SK-N-SH (cell line): ENCODE results near the gene NFAT5. TPM values are rescaled to one million over a fixed set of nuclear protein-coding genes. Genes with fewer than 3 reads are reported as not detected.

Experiments used
- CTCF ChIA-PET: fragments of 300-600, 350-600 bp; formaldehyde crosslinking; extraction: SDS; loops from one replicate; lab custom pipeline; 2021; lab: Yijun Ruan, JAX
- POLR2A ChIA-PET: fragments of 350-600 bp; sonication (Branson Sonifier 250); formaldehyde crosslinking; extraction: SDS; loops from one replicate; lab custom pipeline; 2020; ENCODE audit warnings: antibody characterized with exemption, inconsistent platforms; lab: Yijun Ruan, JAX
- DNase-seq: peaks from one replicate; pipeline ENCODE4 v3.0.0; 2012
- H2AFZ ChIP-seq: fragments of 200-600 bp; sonication (generic); 2 replicates; pipeline ENCODE4 v1.8.1; 2016; ENCODE audit warnings: antibody characterized with exemption, mild to moderate bottlenecking, low read depth
- H3F3A ChIP-seq: fragments of 200-600 bp; sonication (generic); replicated peaks from 2 replicates; pipeline ENCODE3; 2016; ENCODE audit warnings: antibody characterized with exemption, mild to moderate bottlenecking; ENCODE audit not compliant: insufficient read depth
- H3K27ac ChIP-seq, 2 experiments: fragments of 200-500 bp in 1 of 2; fragments of 200-600 bp in 1 of 2; sonication (Bioruptor generic) in 1 of 2; sonication (generic), shearing (Covaris generic) in 1 of 2; 2 replicates each; pipeline versions ENCODE4 v1.5.1 to v1.6.1; 2014 to 2016; ENCODE audit warnings: low read depth in 2 of 2, inconsistent platforms in 1 of 2, low read length in 1 of 2, mild to moderate bottlenecking in 1 of 2, mixed read lengths in 1 of 2
- H3K27me3 ChIP-seq: fragments of 200-600 bp; sonication (generic), shearing (Covaris generic); 2 replicates; pipeline ENCODE4 v1.6.1; 2016; ENCODE audit warnings: mixed run types; ENCODE audit not compliant: insufficient read depth
- H3K36me3 ChIP-seq, 2 experiments: fragments of 200-500 bp in 1 of 2; fragments of 200-600 bp in 1 of 2; sonication (Bioruptor generic) in 1 of 2; sonication (generic) in 1 of 2; replicated peaks in 1 of 2; 2 replicates each; pipeline versions ENCODE3 to v1.5.1; 2014 to 2016; ENCODE audit warnings: low read length in 1 of 2, mild to moderate bottlenecking in 1 of 2; ENCODE audit not compliant: insufficient read depth in 2 of 2, control insufficient read depth in 1 of 2
- H3K4me1 ChIP-seq, 2 experiments: fragments of 200-500 bp in 1 of 2; fragments of 200-600 bp in 1 of 2; sonication (Bioruptor generic) in 1 of 2; sonication (generic), shearing (Covaris generic) in 1 of 2; 2 replicates each; pipeline versions ENCODE4 v1.5.1 to v1.6.1; 2014 to 2016; ENCODE audit warnings: low read depth in 1 of 2, low read length in 1 of 2, mixed run types in 1 of 2; ENCODE audit not compliant: insufficient read depth in 2 of 2, control insufficient read depth in 1 of 2
- H3K4me2 ChIP-seq: fragments of 200-600 bp; sonication (generic), shearing (Covaris generic); 2 replicates; pipeline ENCODE4 v1.6.1; 2017; ENCODE audit warnings: mixed run types
- H3K4me3 ChIP-seq, 2 experiments: fragments of 200-500 bp in 1 of 2; fragments of 200-600 bp in 1 of 2; sonication (Bioruptor generic) in 1 of 2; sonication (generic), shearing (Covaris generic) in 1 of 2; 2 replicates each; pipeline versions ENCODE4 v1.5.1 to v1.8.1; 2014 to 2016; ENCODE audit warnings: low read depth in 2 of 2, inconsistent platforms in 1 of 2, low read length in 1 of 2, mild to moderate bottlenecking in 1 of 2, mixed read lengths in 1 of 2, moderate library complexity in 1 of 2
- H3K79me2 ChIP-seq: fragments of 200-600 bp; sonication (generic); 2 replicates; pipeline ENCODE4 v1.8.1; 2017; ENCODE audit warnings: mild to moderate bottlenecking; ENCODE audit not compliant: insufficient read depth
- H3K9ac ChIP-seq: fragments of 200-600 bp; sonication (generic); 2 replicates; pipeline ENCODE4 v1.6.1; 2017; ENCODE audit warnings: mixed run types
- H3K9me2 ChIP-seq: fragments of 200-600 bp; sonication (generic); 2 replicates; pipeline ENCODE4 v1.6.1; 2017; ENCODE audit warnings: mixed run types
- H3K9me3 ChIP-seq: fragments of 200-600 bp; sonication (generic); 2 replicates; pipeline ENCODE4 v1.6.1; 2017; ENCODE audit warnings: mixed run types, mild to moderate bottlenecking, moderate library complexity
- H4K20me1 ChIP-seq: fragments of 200-600 bp; sonication (generic); 2 replicates; pipeline ENCODE4 v1.6.1; 2017; ENCODE audit warnings: mild to moderate bottlenecking, mixed run types; ENCODE audit not compliant: insufficient read depth
- CHD2 ChIP-seq: fragments of 150-350 bp; IDR thresholded peaks from 2 replicates; pipeline ENCODE4 v1.6.1; 2018; ENCODE audit warnings: low read length; ENCODE audit not compliant: partially characterized antibody
- ELF1 ChIP-seq: IDR thresholded peaks from 2 replicates; pipeline ENCODE4 v1.4.0; 2012
- EP300 ChIP-seq, 2 experiments: IDR thresholded peaks; 2 replicates each; pipeline versions ENCODE4 v1.4.0 to v1.6.1; 2012; ENCODE audit warnings: borderline replicate concordance in 1 of 2, low read depth in 1 of 2, low read length in 1 of 2
- EZH2phosphoT487 ChIP-seq: fragments of 200-600 bp; sonication (generic); IDR thresholded peaks from 2 replicates; pipeline ENCODE4 v1.6.1; 2017; ENCODE audit warnings: low read depth, mixed run types, mild to moderate bottlenecking, antibody characterized with exemption, moderate library complexity, borderline replicate concordance
- FOXJ3 ChIP-seq: sonication (generic); formaldehyde crosslinking; IDR thresholded peaks from 2 replicates; pipeline ENCODE4 v1.5.1; 2020; ENCODE audit warnings: mild to moderate bottlenecking, missing genetic modification reagents
- GATA2 ChIP-seq: sonication (generic); formaldehyde crosslinking; IDR thresholded peaks from 2 replicates; pipeline ENCODE4 v1.5.0; 2020; ENCODE audit warnings: mild to moderate bottlenecking, missing genetic modification reagents
- IRF3 ChIP-seq: fragments of 150-350 bp; IDR thresholded peaks from 2 replicates; pipeline ENCODE4 v1.6.1; 2016; ENCODE audit warnings: mild to moderate bottlenecking, low read depth, low read length
- MAX ChIP-seq: IDR thresholded peaks from 2 replicates; pipeline ENCODE4 v1.4.0; 2012; ENCODE audit warnings: low read depth
- MEF2A ChIP-seq: IDR thresholded peaks from 2 replicates; pipeline ENCODE4 v1.4.0; 2012; ENCODE audit warnings: low read depth, borderline replicate concordance
- MXI1 ChIP-seq: IDR thresholded peaks from 2 replicates; pipeline ENCODE4 v1.6.1; 2012; ENCODE audit warnings: mild to moderate bottlenecking, low read depth, low read length, improper control_type of control experiment
- NFIC ChIP-seq: IDR thresholded peaks from 2 replicates; pipeline ENCODE4 v1.4.0; 2012; ENCODE audit warnings: borderline replicate concordance
- NRF1 ChIP-seq: IDR thresholded peaks from 2 replicates; pipeline ENCODE4 v1.6.1; 2012; ENCODE audit warnings: low read depth, mild to moderate bottlenecking, low read length
- POLR2AphosphoS5 ChIP-seq: IDR thresholded peaks from 2 replicates; pipeline ENCODE4 v1.6.1; 2012; ENCODE audit warnings: low read depth, low read length
- REST ChIP-seq: IDR thresholded peaks from 2 replicates; pipeline ENCODE4 v1.6.1; 2012; ENCODE audit warnings: mild to moderate bottlenecking, low read depth, low read length, moderate library complexity
- TEAD4 ChIP-seq: IDR thresholded peaks from 2 replicates; pipeline ENCODE4 v1.4.0; 2012; ENCODE audit warnings: mild to moderate bottlenecking, borderline replicate concordance; ENCODE audit not compliant: insufficient read depth
- USF1 ChIP-seq: IDR thresholded peaks from 2 replicates; pipeline ENCODE4 v1.4.0; 2012; ENCODE audit warnings: low read depth, borderline replicate concordance
- ZBTB33 ChIP-seq: IDR thresholded peaks from 2 replicates; pipeline ENCODE4 v1.4.0; 2012; ENCODE audit warnings: low read depth, borderline replicate concordance
- WGBS: methylation state at CpG from one replicate; pipeline ENCODE4 v1.1.6; 2017; ENCODE audit warnings: low lambda C conversion rate; 5-methylcytosine and 5-hydroxymethylcytosine counted together
- polyA plus RNA-seq, 3 experiments: library from polyadenylated mRNA; depleted of rRNA; stranded (reverse); fragments of >200 nt; gene quantifications; 2 replicates each; pipeline ENCODE4 v1.2.3, GENCODE V29; 2012

NFAT5 gene
- polyA plus RNA-seq, 1 of the 3 experiments (the other 2 are of a cell fraction), result 7.2 TPM

- Histone ChIP-seq H3K9ac (no peak overlapping the region), H3K36me3 (peaks cover 31 to 38% of the 10 kb centered on the region in 2 experiments), H3K4me3 (no peak overlapping the region), H3F3A (peaks cover 25% of the 10 kb centered on the region), H3K4me2 (no peak overlapping the region), H3K27me3 (no peaks in the 10 kb centered on the region), H3K79me2 (no peaks in the 10 kb centered on the region), H3K4me1 (no peaks in the 10 kb centered on the region), H4K20me1 (no peaks in the 10 kb centered on the region), H2AFZ (no peak overlapping the region), H3K9me3 (no peaks in the 10 kb centered on the region), H3K9me2 (no peaks in the 10 kb centered on the region), H3K27ac (no peak overlapping the region)
- ChIA-PET POLR2A (no interaction called here), CTCF (interaction anchor here (0.7 to 6.1 kb wide), 4 partner anchors 43 to 539 kb away, joined by 3 to 67 read pairs (median 4); partner anchors contain the start of gene NOB1)
- WGBS, result 94% methylated on average over 8 of the region's 9 CpGs
- TF ChIP-seq USF1 (no peak), NRF1 (no peak), EZH2phosphoT487 (no peak), FOXJ3 (CRISPR knock-in tag) (no peak), MXI1 (no peak), NFIC (no peak), POLR2AphosphoS5 (no peak), REST (no peak), GATA2 (CRISPR knock-in tag) (no peak), ZBTB33 (no peak), MEF2A (no peak), TEAD4 (no peak), CHD2 (no peak), ELF1 (no peak), IRF3 (no peak), EP300 (IDR thresholded peaks at IDR 0.05; ENCODE audit: borderline replicate concordance in 1 of 2, low read depth in 1 of 2, low read length in 1 of 2) (no peak), MAX (no peak)
- DNase-seq, result no peak
Measured at GRCh38 chr16:69712914-69713581, 147.3 kb downstream of the NFAT5 start.
